GM19351 (cell line): Measurements from ENCODE around the gene RASA4.
"Not testable (repeated sequence)": the region's sequence is repeated elsewhere in the genome, so short reads cannot be mapped to it uniquely, and the experiment has no call there.

ENCODE experiments used
- ATAC-seq: cut with Tn5 transposase; IDR thresholded peaks from one replicate; pipeline ENCODE4 v1.9.1; 2021; ENCODE audit warnings: mild to moderate bottlenecking, moderate library complexity; ENCODE audit not compliant: unreplicated experiment

Gene RASA4

GRCh38 chr7:102616507-102617125, at the start of gene RASA4:
Gene RASA4 (minus strand): TSS chr7:102616756. CDS start chr7:102616689, 67 bp downstream.
- peak; percentile 66 for ATAC-seq

GRCh38 chr7:102664765-102665164, 48.2 kb upstream of the RASA4 start:
- not testable (repeated sequence) for ATAC-seq

- ATAC-seq, result not testable (repeated sequence)
Measured at GRCh38 chr7:102649924-102650323, 33.4 kb upstream of the RASA4 start, which contains the start of gene SPDYE2B. Gene SPDYE2B (plus strand): TSS chr7:102650319. CDS start chr7:102652349, 2,030 bp downstream.

GRCh38 chr7:102647813-102648212, 31.3 kb upstream of the RASA4 start:
- not testable (repeated sequence) for ATAC-seq

DNA sequence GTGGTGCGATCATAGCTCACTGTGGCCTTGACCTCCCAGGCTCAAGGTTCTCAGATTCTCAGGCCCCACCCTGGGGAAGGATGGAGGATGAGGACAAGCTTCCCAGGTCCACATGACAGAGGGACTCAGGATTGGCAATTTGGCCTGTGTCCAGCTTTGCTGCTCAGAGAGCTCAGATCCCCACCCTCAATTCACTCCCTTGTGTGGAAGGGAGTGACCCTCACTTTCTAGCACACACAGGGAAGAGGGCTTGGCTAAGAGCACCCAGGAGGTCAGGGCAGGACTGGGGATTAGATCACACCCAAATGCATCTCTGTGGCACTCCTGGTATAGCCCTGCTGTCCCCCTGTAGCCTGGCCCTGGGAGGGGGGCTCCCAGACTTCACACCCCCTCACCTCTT, 26.8 kb upstream of the RASA4 start:
- not testable (repeated sequence) for ATAC-seq

- not testable (repeated sequence) for ATAC-seq
Measured at GRCh38 chr7:102642691-102643090, 26.1 kb upstream of the RASA4 start, which contains the start of gene UPK3BL1. Gene UPK3BL1 (minus strand): TSS chr7:102642791. CDS start chr7:102642741, 50 bp downstream.

DNA sequence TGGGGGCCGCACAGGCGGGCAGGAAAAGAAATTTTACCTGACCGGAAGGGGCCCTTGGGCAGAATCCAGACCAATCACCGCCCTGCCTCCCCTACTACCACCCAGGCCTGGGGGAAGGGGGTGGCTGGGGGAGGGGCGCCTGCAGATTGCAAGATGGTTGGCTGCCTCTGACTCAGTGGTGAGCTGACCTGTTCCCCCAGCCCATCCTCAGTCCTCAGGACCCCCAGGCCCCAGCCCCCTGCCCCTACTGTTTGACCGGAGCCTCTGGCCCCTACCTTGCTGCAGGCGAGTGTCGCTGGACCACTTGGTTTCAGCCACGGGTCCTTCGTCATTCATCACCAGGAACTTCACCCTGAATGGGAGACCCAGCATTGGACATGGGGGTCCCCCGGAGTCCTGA, 22.3 kb upstream of the RASA4 start:
- ATAC-seq, result not testable (repeated sequence)

- not testable (repeated sequence) for ATAC-seq
Measured at GRCh38 chr7:102636956-102637355, 20.4 kb upstream of the RASA4 start.

GRCh38 chr7:102635354-102635753, 18.8 kb upstream of the RASA4 start:
- ATAC-seq, result not testable (repeated sequence)

- not testable (repeated sequence) for ATAC-seq
Measured at GRCh38 chr7:102634299-102634698, 17.7 kb upstream of the RASA4 start.

DNA sequence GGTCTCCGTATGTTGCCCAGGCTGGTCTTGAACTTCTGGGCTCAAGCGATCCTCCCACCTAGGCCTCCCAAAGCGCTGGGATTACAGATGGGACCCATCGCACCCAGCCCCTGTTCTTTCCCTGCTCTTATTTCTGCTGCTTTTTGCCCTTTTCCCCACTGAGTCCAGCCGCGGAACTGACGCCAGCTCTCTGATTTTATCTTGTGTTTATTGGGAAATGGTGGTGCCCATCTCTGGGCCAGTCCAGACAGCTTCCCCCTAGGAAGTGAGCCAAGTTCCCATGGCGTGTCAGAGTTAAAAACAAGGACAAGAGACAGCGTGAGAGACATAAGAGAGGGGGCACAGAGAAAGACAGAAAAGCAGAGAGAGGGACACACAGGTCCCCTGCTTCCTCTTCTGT, 14.1 kb upstream of the RASA4 start:
- not testable (repeated sequence) for ATAC-seq

DNA sequence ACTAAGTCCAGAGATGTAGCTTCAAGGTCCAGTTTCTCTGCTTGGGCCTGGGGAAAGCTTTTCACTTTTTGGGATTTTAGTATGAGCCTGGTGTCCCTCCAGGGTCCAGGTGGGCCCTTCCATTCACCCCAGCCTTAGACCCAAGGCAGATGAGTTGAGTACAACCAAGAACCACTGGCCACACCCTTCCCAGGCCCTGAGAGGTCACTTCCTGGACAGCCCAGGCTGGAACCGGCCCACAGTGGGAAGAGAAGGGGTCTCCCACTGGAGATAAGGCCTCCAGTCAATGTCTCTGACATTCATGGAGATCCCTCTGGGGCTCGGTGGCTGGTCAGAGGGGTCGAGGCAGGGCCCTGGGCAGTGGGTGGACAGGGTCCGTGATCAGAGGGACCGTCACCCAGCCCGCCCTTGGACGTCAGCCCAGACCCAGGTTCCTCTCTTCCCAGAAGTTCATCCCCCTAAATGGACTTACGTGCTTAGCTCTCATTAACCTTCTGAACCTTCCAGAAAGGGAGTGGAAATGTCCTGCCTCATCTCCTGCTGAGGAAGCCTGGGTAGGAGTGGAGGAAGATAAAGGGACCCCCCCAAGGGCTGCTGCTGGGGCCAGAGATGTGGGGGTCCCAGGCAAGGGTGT, 10.8 kb upstream of the RASA4 start:
- ATAC-seq, result not testable (repeated sequence)

- ATAC-seq, result not testable (repeated sequence)
Measured at GRCh38 chr7:102618122-102618521, 1.6 kb upstream of the RASA4 start.

DNA sequence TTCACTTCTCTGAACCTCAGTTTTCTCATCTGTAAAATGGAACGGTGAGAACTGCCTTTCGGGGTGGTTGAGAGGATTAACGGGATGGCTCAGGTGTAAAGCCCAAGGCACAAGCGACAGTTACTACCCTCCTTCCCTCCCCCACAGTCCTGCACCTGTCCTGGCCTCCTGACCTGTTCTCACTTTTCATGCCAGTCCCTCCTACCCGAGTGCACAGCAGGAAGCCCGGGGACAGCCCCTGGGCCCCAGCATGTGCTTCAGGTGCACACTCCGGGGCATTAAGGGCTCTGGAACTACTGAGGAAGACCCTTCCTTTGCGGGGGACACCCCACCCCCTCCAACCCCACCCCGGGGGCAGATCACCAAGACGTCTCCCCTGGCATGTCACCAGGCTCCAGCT, 626 bp downstream of the RASA4 start:
- ATAC-seq, result not testable (repeated sequence)

- ATAC-seq, result not testable (repeated sequence)
Measured at GRCh38 chr7:102614873-102615272, 1.7 kb downstream of the RASA4 start.

DNA sequence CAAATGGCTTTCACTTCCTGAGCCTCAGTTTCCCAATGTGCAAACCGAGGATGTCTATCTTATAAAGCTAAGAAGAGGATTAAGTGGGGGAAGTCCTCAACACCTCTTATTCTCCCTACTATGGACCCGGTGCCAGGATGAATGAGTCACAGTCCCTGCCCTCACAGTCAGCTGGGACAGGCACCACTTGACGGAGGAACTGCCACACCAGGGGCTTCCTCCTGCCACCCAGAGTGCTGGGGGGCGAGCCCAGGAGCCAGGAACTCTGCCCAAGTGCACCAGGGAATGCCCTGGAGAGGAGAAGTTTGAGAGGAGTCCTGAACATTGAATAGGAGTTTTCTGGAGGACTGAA, 2.2 kb downstream of the RASA4 start:
- peak; percentile 13 for ATAC-seq

DNA sequence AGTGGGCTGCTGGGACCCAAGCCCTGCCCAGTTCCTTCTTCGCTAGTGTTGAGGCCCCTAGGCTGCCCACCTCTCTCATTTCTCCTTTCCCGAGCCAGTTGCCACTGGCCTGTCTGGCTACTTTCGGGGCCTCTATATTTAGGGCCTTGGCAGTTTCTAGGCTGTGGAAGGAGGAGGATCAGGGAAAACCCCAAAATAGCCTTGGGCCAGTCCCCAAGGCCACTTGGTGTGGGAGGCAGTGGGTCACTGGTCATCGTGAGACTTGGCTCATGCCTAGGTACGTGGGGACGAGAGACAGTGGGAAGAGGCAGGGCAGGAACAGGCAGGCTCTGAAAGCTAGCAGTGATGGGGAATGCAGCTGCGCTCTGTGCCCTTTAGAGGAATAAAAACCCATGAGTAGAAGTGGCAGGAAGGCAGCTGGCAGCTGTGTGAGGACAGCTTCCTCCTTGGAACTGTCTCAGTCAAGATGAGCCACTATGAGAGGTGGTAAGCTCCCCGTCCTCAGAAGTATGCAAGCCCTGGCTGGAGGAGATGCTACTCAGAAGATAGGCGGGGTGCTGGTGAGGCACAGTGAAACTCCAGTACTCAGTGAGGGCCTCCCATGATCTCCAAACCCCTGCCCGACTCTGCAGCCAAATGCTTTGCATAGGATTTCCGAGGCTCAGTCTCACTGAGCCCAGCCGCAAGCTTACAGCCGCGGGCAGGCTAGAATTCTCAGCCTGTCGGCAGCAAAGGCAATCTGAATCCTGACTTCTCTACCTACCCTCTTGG, 2.8 kb downstream of the RASA4 start:
- ATAC-seq, result peak; percentile 66

- ATAC-seq, result not testable (repeated sequence)
Measured at GRCh38 chr7:102611675-102612325, 4.8 kb downstream of the RASA4 start.

- ATAC-seq, result peak; percentile 38
Measured at GRCh38 chr7:102611013-102611674, 5.4 kb downstream of the RASA4 start.

- ATAC-seq, result not testable (repeated sequence)
Measured at GRCh38 chr7:102610441-102610840, 6.1 kb downstream of the RASA4 start.
